Activated CD8-positive, alpha-beta memory T cell treated with anti-CD3 and anti-CD28 coated beads for 24 hours (primary cell): Measurements from ENCODE around the gene KCNQ2.

ENCODE experiments used
- DNase-seq: peaks from one replicate; pipeline ENCODE4 v3.0.0-alpha.2; 2020

KCNQ2 gene

DNA sequence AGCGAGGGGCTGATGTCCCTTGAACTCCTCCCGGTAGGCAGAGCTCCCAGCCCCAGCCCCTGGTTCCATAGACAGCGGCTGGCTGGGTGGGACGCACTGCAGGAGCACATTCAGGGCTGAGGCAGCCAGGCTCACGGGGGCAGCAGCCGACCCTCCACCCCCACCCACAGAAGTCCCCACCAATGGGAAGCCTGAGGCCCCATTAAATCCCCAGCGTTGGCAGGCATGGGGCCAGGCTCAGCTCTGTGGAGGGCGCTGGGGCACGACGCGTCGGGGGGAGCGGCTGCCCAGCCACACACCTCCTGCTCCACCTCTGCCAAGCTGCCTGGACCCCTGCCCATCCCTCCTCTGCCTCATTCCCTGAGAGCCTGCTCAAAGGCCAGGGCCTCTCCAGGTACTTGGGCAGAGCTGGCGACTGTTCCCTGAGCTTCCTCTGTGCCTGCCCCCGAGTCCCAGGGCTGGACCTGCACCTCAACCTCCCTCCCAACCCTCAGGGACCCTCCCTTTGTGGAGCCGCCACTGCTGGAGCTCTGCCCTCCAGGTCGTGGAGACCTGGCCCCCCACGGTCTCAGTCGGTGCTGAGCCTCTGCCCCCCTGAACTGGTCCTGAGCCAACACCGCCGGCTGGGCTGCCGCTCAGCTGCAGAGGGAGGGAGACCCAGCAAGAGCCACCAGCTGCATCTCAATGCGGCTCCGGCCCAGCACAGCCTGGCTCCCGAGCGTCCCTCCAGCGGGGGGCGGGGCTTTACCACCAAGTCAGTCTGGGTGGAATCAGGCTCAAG, 120.5 kb downstream of the KCNQ2 start:
- no peak for DNase-seq

DNA sequence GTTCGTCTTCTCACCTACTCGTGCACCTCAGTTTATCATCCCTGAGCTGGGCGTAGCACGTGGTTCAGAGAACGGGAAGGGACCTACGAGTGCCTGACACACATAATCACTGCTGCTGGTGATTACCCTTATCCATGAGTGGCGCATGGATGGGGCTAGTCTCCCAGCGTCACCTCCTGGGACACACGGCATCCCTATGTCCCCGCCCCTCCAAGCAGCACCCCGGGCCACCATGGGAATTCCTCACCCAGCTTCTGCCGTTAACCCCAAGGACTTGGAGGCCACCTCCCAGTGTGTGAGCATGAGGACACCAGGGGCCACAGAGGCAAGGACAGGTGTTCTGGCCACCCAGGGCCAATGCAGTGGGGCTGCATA, 121.1 kb downstream of the KCNQ2 start:
- DNase-seq, result no peak

DNA sequence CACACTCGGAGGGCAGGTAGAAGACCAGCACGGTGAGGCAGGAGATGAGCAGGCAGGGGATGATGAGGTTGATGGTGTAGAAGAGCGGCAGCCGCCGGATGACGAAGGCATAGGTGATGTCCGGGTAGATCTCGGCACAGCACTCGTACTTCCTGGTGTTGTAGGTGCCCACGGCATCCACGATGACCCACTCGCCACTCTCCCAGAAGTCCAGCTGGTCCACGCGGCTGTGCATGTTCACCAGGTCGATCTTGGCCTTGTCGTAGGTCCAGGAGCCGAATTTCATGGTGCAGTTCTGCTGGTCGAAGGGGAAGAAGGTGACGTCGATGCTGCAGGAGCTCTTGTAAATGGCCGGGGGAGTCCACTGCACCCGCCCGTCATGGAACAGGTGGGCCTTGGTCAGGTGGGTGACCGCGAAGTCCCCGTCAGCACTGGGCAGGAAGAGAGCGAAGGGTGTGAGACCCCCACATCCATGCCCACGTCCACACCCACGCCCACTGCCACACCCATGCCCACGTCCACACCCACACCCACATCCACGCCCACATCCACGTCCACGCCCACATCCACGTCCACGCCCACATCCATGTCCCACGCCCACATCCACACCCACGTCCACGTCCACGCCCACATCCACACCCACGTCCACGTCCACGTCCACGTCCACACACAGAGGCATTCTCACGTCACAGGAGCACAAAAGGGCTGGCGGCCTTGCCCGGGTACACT, 121.7 kb downstream of the KCNQ2 start:
- no peak for DNase-seq
